ENCODE results near the gene PHACTR4. TPM values are rescaled to one million over a fixed set of nuclear protein-coding genes. Genes with fewer than 3 reads are reported as not detected.

The PHACTR4 gene
- total and polyA plus RNA-seq, 2 of the 13 experiments (the other 11 are each of a cell fraction or from before 2014, with no cell fraction given) = 13.9 to 17.1 TPM

DNA sequence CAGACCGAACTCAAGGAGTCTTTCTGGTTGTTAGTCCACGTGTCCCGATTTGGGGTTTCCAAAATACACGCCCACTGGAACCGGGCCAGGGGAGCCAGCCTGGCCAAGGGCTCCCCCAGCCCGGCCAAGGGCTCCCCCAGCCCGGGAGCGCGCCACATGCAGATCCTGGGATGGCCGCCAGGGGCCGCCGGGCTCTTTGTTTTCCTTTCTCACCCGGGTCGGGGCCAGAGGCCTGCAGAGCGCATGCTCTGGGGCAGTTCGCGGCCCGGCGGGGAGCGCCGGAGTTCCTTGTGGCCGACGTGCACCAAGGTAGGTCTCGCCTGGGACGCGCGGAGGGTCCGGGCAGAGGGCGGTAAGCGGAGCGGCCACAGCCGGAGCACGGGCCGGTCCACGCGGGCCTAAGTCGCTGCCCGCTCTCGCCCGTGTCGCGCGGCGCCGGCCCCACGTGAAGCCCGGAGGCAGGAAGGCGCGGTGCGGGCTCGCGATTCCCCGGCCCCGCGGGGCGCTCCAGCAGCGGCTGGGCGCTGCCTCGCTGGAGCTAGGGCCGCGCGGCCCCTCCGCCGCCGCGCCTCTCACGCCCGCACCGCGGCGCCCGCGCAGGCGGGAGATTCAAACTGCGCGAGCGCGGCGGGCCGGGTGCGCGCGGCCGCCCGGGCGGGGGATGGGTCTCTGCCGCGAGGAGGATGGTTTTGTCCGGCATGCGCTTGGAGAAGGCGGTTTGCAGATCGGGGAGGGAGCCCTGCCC, 148.6 kb downstream of the PHACTR4 start (continued):
- TF ChIP-seq ZNF512B (CRISPR knock-in tag; IDR thresholded peaks at IDR 0.05; ENCODE audit: borderline replicate concordance) = no peak
- TF ChIP-seq ZNF703 (CRISPR knock-in tag; IDR thresholded peaks at IDR 0.05; ENCODE audit: borderline replicate concordance) = no peak
- no peak for TF ChIP-seq ZNF780A (CRISPR knock-in tag; IDR thresholded peaks at IDR 0.05)
- TF ChIP-seq RBM39 (IDR thresholded peaks at IDR 0.05; ENCODE audit: low read depth, low read length, poor library complexity, severe bottlenecking) = peak; percentile 70
- TF ChIP-seq POLR2G (IDR thresholded peaks at IDR 0.05; ENCODE audit: low read depth, low read length) = peak; percentile 92
- no peak for TF ChIP-seq TEAD3 (CRISPR knock-in tag; optimal IDR thresholded peaks at IDR 0.05; ENCODE audit: borderline replicate concordance)
- TF ChIP-seq ZBTB1 (CRISPR knock-in tag; IDR thresholded peaks at IDR 0.05; ENCODE audit: borderline replicate concordance) = no peak; the same call in 1 of the 2 replicates
- peak; percentile 57; the same call in 1 of the 2 replicates for TF ChIP-seq ZNF776 (CRISPR knock-in tag; IDR thresholded peaks at IDR 0.05)
- no peak for TF ChIP-seq TARDBP (CRISPR knock-in tag; IDR thresholded peaks at IDR 0.05)
- TF ChIP-seq, protein P1, sequence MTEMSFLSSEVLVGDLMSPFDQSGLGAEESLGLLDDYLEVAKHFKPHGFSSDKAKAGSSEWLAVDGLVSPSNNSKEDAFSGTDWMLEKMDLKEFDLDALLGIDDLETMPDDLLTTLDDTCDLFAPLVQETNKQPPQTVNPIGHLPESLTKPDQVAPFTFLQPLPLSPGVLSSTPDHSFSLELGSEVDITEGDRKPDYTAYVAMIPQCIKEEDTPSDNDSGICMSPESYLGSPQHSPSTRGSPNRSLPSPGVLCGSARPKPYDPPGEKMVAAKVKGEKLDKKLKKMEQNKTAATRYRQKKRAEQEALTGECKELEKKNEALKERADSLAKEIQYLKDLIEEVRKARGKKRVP (CRISPR knock-in tag; IDR thresholded peaks at IDR 0.05) = peak in 1 of 2 experiments; percentile 46; a peak in 1 of 4 replicates
- no peak for TF ChIP-seq TEAD2 (CRISPR knock-in tag; IDR thresholded peaks at IDR 0.05)
- TF ChIP-seq ZNF850 (CRISPR knock-in tag; conservative IDR thresholded peaks at IDR 0.05) = no peak
- 0 out of 2 replicates have a peak, but pooled peaks have one; percentile 44 for TF ChIP-seq RERE (CRISPR knock-in tag; IDR thresholded peaks at IDR 0.05; ENCODE audit: low read depth)
- TF ChIP-seq SCMH1 (CRISPR knock-in tag; IDR thresholded peaks at IDR 0.05; ENCODE audit: borderline replicate concordance) = no peak
- peak; percentile 68 for TF ChIP-seq SAP130 (CRISPR knock-in tag; IDR thresholded peaks at IDR 0.05; ENCODE audit: low read depth)
- TF ChIP-seq ZBTB25 (CRISPR knock-in tag; IDR thresholded peaks at IDR 0.05) = no peak
- peak; percentile 98 for TF ChIP-seq AGO2 (optimal IDR thresholded peaks at IDR 0.05; ENCODE audit: low read depth, low read length)
- no peak for TF ChIP-seq SYNCRIP (IDR thresholded peaks at IDR 0.05; ENCODE audit: insufficient read depth, low read depth, low read length)
